Stimulated activated CD4-positive, alpha-beta T cell treated with anti-CD3 and anti-CD28 coated beads, Interleukin-12 subunit alpha, Interleukin-12 subunit beta, amount 100 ng/mL, for 48 hours (primary cell): ENCODE measurements around the gene GNB5.
"Not testable (repeated sequence)": the region's sequence is repeated elsewhere in the genome, so short reads cannot be mapped to it uniquely, and the experiment has no call there.

Experiments
- DNase-seq, 3 donors: peaks; one replicate each; pipeline ENCODE4 v3.0.0-alpha.2; 2020; ENCODE audit warnings: low read depth in 2 of 3, low spot score in 1 of 3

GNB5 gene

GRCh38 chr15:52171807-52172206, 19.4 kb downstream of the GNB5 start:
- no peak for DNase-seq

- no peak for DNase-seq
These were observed 19.8 kb downstream of the GNB5 start for GRCh38 chr15:52171386-52171785.

GRCh38 chr15:52170199-52170598, 21.0 kb downstream of the GNB5 start:
- DNase-seq: not testable (repeated sequence)

GRCh38 chr15:52165494-52166131, 25.6 kb downstream of the GNB5 start:
- not testable (repeated sequence) for DNase-seq

GRCh38 chr15:52164631-52165265, 26.4 kb downstream of the GNB5 start:
- DNase-seq: no peak

GRCh38 chr15:52163321-52164190, 27.6 kb downstream of the GNB5 start:
- DNase-seq: no peak

- no peak for DNase-seq
These were observed 28.3 kb downstream of the GNB5 start for GRCh38 chr15:52162876-52163275.

GRCh38 chr15:52162260-52162659, 28.9 kb downstream of the GNB5 start:
- no peak for DNase-seq

GRCh38 chr15:52161406-52161966, 29.7 kb downstream of the GNB5 start:
- no peak for DNase-seq

- DNase-seq: no peak
These were observed 31.5 kb downstream of the GNB5 start for GRCh38 chr15:52159645-52160044.

GRCh38 chr15:52158084-52158765, 33.0 kb downstream of the GNB5 start:
- no peak for DNase-seq

GRCh38 chr15:52155878-52156277, 35.3 kb downstream of the GNB5 start:
- DNase-seq: no peak

- no peak for DNase-seq
These were observed 36.0 kb downstream of the GNB5 start for GRCh38 chr15:52154896-52155865.

GRCh38 chr15:52153900-52154895, 37.0 kb downstream of the GNB5 start:
- no peak for DNase-seq

- DNase-seq: no peak
These were observed 39.8 kb downstream of the GNB5 start for GRCh38 chr15:52151353-52151752.

GRCh38 chr15:52150871-52151270, 40.3 kb downstream of the GNB5 start:
- DNase-seq: no peak

- DNase-seq: no peak
These were observed 41.0 kb downstream of the GNB5 start for GRCh38 chr15:52150043-52150825.

- no peak for DNase-seq
These were observed 42.8 kb downstream of the GNB5 start for GRCh38 chr15:52148403-52148802.
